ENCODE measurements around the gene KSR1.

KSR1 gene

DNA sequence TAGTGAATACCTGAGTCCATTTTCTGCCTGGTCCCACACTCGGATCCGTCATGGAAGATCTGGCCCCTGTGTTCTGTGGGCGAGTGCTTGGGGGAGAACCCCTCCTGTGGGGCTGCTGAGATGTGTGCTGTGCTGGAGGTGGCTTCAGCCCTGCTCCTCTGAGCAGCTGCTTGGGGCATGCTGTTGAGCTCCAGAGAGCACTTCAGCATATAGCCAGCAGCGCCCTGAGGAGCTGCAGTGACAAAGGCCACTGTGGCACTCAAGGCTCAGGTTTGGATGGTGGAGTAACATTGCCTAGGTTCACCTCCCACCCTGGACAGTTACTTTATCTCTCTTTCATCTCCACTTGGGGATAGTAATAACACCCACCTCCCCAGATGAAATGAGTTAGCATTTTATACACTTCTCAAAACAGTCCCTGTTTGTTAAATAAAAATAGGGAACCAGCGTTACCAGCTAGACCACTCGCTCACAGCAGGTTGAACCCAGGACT, 75.3 kb downstream of the KSR1 start:
- in situ Hi-C loops (cut with MboI; ENCODE audit: low sequenced_read_pairs) = loop anchor here (10.0 kb wide), 1 partner anchor 53 kb away; no protein-coding TSS in a partner anchor

DNA sequence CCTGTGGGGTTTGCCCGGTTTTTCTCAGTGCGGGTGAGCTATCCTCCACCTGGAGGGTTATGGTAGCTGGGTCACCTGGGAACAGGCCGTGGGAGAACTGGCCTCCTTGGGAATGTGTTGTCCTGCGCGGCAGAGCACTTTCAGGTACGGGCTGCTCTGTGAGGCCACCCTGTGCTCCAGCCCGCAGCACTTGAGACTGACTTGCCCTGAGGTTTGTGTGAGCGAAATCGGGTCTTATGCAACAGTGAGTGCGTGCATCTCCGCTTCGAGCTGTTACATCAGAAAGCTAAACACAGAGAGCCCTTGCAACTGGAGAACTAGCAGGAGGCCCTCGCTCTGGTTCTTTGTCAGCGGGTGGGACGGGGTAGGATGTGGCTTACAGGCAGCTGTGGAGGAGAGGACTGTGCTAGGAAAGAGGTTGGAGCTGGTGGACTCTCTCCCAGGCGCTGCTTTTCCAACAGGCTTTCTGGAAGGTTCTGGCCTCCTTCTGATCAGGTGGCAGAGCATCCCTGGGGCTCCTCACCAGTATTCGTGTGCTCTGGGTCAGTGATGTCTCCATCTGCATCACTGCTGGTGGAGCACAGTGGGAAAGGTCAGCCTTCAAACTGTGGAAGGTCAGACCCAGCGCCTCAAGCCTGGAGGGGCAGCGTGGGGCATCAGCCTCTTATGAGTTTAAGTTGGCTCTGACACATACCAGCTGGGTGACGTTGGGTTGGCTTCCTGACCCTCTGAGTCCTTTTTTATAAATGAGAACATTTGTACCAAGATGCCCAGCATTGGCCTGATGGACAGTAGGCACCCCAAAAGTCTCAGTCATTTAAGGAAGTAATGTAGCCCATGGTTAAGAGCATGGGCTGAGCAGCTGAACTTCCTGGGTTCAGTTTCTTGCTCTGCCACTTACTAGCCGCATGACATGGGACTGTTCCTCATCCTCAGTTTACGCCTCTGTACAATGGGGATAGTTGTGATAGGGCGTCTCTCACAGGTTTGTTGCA, 76.3 kb downstream of the KSR1 start:
- in situ Hi-C loops (cut with MboI; ENCODE audit: low sequenced_read_pairs) = loop anchor here (10.0 kb wide), 1 partner anchor 52 kb away; no protein-coding TSS in a partner anchor

DNA sequence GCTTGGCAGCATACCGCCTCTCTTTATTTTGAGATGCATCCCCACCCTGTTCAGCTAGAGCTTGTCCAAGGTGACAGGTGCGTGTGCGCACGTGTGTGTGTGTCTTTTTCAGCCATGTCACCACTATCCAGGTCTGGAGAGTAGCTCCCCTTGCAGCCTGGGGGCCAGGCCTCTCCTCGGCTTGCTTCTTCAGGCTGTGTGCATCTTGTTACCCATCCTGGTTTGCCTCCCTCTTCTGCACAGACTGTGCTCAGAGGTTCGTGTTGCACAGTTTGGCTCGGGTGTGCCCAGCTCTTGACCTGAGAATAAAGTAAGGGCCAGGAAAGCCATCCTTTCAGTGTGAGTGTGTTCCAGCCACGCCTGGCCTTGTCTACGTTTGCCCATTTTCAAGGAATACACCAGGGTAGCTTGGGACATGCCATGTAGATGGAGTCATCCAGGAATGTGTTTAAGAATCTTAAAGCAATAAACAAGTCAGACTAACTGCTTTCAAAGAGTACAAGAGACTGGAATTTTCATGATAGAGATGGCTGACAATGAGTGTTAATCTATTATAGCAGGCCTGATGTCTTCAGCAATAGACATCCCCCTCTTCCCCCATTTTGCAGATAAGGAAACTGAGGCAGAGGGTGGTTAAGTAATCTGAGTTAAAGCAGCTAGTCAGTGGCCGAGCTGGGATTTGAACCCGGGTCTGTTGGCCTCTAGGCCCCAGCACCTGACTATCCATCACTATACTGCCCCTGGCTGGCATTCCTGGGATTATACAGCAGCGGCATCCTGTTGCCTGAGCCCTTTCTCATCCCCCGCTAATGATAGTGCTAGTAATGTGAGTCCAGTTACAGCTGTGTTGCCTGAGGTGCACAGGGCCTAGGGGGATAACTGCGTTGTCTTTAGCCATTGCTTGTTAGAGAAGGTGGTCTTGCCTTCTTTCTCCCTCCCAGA, 77.9 kb downstream of the KSR1 start:
- in situ Hi-C loops (cut with MboI; ENCODE audit: low sequenced_read_pairs) = loop anchor here (10.0 kb wide), 1 partner anchor 51 kb away; no protein-coding TSS in a partner anchor

DNA sequence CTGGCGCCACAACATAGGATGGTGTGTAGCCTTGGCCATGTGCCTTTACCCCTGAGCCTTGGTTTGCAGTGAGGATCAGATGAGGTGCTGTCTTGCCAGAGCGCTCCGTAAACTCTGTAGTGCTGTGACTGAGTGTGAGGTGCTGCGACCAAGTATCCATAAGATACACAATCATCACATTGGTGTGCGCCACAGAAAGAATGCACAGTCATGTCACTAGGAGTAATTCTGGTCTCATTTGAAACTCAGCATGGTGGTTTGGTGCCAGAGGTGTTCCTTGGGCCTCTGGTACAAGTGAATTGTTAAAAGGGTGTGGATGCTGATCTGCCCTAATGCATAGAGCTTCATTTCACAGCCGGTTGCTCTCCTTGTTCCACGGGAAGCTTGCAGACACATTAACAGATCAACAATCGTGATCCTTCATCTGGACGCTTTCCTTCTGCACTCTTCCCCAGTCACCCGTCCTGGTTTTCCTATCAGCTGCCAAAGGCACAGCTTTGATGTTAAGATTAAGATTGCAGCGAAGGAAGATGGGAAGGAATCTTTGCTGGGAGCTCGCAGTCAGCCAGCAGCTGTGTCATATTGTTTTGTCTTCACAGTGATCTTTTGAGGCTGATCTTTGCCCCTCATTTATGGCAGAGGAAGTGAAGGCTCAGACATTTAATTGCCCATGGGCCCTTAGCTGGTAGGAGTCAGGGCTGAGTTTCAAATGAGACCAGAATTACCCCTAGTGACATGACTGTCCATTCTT, 79.1 kb downstream of the KSR1 start:
- in situ Hi-C loops (cut with MboI; ENCODE audit: low sequenced_read_pairs) = loop anchor here (10.0 kb wide), 1 partner anchor 49 kb away; no protein-coding TSS in a partner anchor

DNA sequence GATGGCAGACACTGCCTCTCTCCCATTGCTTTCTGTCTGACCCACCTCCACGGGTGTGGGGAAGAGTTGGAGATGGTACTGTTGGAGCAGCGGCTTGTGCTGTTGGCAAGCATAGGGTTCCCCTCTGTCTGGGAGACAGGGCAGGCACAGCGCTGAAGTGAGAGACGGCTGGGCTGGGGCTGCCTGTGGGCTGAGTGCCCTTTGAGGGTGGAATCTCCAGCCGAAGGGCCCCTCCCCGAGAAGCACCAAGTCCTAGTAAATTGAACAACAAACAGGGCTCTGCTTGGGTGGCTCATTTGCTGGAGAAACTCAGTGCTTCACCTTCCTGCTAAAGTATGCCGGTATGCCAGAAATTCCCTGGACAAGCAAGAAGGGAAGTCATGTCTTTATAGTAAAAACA, 79.7 kb downstream of the KSR1 start:
- in situ Hi-C loops (cut with MboI; ENCODE audit: low sequenced_read_pairs) = loop anchor here (10.0 kb wide), 1 partner anchor 49 kb away; no protein-coding TSS in a partner anchor

DNA sequence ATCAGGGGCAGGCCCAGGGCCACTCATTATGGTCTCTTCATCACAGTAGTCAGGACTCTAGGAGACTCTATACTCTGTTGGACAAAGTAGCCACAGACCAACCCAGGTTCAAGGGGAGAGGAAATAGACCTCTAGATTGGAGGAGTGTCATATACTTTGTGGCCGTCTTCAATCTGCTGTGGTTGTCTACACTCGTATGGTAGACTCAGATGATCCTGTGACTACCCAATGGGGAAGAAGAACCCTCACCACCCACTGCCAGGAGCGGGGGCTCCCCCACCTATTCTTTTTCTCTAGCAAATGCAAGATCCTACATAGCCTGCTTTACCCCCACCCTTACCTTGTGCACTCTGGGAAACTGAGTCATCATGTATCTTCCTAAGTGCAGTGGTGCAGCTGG, 80.5 kb downstream of the KSR1 start:
- in situ Hi-C loops (cut with MboI; ENCODE audit: low sequenced_read_pairs) = loop anchor here (10.0 kb wide), 1 partner anchor 48 kb away; no protein-coding TSS in a partner anchor

DNA sequence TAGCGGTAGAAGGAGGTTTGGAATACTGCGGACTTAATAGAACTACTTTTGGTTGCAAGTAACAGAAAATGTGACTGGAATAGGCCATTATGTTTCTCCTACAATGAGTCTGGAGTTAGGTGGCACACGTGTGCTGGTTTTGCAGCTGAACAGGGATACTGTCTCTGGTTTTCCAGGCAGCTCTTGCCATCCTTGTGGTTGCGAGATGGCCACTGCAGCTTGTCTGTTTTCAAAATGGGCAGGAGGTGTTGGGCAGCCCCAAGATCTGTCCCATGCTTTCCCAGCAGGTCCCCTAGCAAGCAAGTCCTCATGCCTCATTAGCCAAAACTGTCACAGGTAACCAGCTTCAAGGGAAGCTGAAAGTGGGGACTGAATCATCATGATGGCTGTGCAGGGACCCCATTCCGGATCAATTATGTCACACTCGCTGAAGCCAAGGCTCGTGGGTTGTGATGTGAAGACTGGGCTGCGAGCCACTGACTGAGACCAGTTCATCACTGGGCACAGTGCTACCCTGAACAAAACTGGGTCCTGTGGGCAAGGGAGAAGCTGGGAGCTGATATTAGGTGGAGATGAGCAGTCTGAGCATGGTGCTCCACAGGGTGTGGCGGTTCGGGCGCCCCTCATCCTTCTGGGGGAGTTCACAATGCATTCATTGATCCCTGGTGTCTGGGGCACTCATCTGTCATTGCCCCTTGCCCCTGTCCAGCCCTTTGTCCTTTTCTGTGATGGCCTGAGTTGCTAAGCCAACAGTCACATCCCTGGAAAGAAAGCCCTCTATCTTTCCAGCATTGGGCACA, 82.1 kb downstream of the KSR1 start:
- in situ Hi-C loops (cut with MboI; ENCODE audit: low sequenced_read_pairs) = loop anchor here (10.0 kb wide), 1 partner anchor 46 kb away; no protein-coding TSS in a partner anchor

DNA sequence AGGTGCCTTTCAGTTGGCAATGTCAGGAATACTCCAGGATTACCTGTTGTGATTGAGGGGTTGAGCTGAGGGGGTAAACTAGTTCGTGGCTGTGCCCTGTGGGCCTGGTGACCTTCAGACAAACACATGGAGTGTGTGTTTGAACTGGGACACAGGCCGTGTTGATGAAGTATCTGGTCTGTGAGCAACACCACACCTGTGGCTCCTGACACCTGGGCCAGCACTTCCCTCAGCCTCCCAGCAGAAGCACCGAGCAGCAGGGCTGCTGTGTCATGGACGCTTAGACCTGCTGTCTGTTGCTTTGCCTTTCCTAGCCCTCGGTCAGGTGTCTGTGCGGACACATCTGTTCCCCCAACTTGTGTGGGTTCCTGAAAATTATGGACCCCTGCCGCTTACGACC, 82.9 kb downstream of the KSR1 start:
- in situ Hi-C loops (cut with MboI; ENCODE audit: low sequenced_read_pairs) = loop anchor here (10.0 kb wide), 1 partner anchor 46 kb away; no protein-coding TSS in a partner anchor

DNA sequence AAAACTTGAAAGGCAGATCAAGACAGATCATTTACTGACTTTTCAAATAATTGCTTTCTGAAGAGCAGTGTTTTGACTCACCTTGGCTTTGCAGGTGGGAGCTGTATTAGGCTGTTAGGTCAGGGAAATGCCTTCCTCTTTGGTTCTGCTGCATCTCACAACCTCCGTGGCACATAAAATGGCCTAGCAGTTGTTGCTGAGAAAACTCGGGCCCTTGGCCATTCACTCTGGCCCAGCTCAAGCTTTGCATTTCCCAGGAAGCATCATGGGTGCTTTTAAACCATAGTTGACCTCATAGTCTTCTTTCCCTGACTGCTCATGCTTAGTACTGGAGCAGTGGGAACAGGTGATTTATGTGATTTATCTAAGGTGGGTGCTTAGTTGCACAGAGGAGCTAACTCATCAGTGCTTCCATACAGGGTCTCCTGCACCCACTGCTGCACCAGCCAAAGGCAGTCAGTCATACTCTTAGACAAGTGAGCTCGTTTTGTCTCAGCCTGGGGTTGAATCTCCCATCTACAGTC, 83.6 kb downstream of the KSR1 start:
- in situ Hi-C loops (cut with MboI; ENCODE audit: low sequenced_read_pairs) = loop anchor here (10.0 kb wide), 1 partner anchor 45 kb away; no protein-coding TSS in a partner anchor

DNA sequence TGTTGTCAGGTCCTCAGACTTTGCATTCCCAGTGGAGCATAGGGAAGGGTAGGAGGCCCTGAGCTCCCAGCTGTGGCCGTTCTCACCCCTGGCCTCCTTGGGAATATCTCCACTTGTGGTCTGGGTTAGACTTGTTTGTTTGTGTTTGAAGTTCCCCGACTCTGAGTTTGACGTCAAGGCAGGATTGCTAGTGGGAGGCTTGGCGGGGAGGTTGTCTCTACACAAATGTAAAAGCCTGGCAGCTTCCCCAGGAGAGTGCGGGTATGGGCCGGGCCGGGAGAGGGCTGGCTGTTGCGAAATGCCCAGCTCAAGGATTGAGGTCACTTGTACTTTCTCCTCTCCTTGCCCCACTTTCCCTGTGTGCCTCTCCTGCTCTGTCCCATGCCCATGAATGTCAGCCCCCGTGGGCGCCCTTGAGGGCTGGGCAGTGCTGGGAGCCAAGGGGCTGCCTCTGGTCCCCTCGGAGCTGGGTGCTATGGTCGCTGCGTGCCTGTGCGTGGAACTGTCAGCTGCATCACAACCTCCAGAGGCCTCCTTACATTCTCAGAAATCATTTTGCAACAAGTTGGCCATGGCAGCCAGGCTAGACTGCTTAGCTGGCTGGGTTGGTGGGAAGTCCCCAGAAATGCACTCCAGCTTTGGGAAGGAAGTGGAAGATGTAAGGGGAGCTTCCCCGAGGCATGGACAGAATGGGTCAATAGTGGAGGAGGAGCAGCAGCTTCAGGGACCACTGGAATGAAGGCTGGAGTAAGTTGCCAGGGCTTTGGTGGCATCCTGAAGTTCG, 84.3 kb downstream of the KSR1 start:
- in situ Hi-C loops (cut with MboI; ENCODE audit: low sequenced_read_pairs) = no loop called here

DNA sequence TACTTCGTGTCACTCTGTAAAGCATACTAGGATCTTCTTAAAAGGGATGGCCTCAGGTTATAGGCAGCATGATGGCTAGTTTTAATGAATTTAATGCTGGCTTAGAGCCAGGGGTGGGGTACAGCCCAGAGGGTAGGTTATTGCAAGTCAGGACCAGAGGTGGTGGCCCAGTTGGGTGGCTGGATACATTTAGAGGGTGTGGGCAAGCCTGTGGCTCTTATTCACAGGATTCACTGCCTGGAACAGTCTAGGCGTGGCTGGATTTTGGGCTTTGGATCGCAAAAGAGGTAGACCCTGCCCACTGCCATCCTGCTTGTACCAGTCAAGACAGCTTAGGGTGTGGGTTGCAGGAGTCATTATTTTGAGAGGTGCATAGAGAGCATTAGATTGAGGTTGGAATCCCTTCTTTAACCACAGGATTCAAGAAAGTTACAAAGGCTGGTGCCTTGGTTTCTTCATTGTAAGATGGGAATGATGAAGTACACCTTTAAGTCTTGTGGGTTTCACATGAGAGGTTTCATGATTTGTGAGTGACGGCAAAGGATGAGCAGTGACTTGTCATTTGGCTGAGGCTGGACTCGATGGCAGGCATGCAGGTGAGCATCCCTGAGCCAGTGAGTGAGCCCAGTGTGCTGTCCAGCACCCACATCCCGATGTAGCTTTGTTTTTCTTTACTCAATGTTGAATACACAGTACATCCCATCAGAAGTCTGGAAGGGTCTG, 85.2 kb downstream of the KSR1 start:
- in situ Hi-C loops (cut with MboI; ENCODE audit: low sequenced_read_pairs) = no loop called here

DNA sequence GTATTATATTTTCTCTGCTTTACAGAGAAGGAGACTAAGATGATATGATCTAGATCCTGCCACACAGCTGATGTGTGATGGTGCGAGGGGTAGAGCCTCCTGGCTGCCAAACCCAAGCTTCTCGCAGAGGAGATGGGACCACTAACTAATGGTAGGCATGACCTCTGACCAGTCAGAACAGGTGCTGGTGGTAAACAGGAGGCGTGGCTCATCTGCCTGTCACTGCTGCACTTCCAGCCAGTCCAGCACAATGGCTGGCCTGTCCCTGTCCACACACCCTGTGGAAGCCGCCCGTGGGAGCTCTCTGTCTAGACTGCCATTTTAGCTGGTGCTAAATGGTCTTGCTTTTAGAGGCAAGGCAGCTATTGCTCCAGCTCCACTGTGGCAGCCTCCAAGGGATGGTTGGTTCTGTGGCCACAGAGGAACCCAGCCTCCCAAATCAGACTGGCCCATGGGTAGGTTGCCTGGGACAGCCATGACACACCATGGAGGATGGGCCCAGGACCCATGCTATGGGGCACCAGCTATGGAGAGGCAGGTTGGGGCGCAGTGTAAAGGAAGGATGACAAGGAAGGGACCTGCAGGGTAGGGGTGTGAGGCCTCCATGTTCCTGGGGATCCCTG, 86.7 kb downstream of the KSR1 start:
- in situ Hi-C loops (cut with MboI; ENCODE audit: low sequenced_read_pairs) = no loop called here

DNA sequence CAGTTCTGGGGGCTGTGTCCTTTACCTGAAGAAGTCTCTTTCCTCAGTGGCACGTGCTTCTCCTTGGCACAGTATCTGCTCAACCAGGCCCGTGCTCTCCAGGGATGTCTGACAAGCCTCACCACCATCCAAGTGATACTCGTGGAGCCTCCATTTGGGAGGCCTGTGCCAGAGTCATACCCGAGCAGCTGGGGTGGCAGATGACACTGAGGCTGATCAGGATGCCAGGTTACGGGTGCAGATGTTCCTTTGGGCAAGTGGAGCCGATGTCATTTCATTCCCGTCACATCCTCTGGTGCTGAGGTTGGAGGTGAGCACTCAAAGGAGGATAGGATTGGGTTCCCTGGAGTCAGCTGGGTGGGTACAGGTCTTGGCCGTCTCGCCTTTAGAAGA, 87.2 kb downstream of the KSR1 start:
- in situ Hi-C loops (cut with MboI; ENCODE audit: low sequenced_read_pairs) = no loop called here

DNA sequence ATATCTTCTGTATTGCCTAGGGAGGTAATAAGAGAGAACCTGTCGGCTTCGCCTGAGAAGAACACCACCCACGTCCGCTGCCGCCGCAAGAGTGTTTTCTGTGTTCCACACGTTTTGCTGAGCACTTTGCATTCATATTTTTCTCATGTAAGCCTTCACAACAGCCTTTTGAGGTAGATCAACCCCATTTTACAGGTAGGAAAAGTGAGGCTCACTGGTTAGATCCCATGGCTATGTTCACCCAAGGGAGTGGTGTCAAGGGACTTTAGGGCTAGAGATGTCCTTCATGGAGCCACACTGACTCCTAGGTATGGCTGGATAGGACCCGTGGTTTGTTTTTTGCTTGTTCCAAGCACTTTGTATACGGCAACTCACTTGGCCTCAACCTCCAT, 87.7 kb downstream of the KSR1 start:
- in situ Hi-C loops (cut with MboI; ENCODE audit: low sequenced_read_pairs) = no loop called here

DNA sequence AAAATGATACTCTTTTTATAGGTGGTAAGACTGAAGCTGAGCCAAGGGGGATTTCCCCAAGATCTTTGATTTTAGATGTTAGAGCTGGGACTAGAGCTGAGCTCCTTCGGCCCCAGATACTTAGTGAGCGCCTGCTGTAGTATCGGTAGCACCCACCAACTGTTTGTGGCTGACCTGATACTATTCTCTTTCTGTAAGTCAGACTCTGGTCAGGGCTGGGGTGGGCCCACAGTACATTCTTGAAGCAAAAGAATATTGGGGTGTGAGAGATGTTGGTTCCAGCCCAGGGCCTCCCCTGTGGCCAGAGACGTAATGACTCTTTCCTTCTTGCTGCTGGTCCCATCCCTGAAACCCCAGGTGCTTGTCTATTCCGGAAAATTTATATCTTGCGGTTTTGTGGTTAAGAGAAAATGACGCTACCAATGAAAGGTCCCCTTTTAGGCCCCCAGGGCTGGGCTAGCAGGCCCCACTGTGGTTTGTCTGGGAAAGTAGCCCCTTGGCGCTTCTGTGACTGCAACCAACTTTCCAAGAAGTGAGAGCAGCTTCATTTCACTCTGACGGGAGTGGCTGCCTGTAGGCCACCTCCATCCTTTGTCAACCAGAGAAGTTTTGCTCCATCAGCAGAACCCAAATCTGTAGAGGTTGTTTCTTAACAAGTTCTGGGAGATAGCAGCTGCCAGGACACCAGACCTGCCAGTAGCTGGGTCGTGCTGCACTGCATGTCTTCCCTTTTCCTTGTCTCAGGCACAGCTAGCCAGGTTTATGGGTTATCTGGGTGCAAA, 88.3 kb downstream of the KSR1 start:
- in situ Hi-C loops (cut with MboI; ENCODE audit: low sequenced_read_pairs) = no loop called here

DNA sequence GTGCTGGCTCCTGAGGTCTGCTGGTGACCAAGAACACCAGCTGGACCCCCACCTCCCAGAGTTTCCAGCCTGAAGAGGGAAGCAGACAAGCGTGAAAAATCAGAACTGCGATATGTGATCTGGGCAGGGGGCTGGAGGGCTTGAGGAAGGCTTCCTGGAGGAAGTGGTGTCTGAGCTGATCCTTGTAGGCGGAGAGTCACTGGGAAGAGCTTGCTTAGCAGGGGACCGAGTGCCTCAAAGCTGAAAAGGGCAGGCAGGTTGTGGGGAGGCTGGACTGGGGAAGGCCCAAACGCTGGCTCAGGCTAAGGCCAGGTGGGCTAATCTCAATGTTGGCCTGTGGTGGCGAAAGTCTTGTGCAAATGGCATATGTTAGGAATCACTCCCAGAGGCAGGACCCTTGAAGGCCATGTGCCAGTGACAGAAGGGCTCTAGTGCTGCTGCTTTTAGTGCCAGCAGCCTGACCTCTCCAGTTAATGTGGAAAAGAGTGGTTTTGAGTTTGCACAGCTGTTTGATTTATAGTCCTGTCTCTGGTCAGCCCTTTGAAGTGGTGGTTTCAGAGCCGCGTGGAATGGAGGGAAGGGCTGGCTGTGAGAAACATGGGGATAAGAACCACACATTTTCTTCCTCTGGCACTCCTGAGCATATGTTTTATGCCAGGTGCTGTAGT, 89.4 kb downstream of the KSR1 start:
- in situ Hi-C loops (cut with MboI; ENCODE audit: low sequenced_read_pairs) = no loop called here
